ENCODE measurements around the gene SRC. TPM values are rescaled to one million over a fixed set of nuclear protein-coding genes. Genes with fewer than 3 reads are reported as not detected.

The SRC gene
- total and polyA plus RNA-seq, 2 of the 8 experiments (the other 6 are each of a cell fraction or from before 2014, with no cell fraction given), result 27.6 to 28.8 TPM

DNA sequence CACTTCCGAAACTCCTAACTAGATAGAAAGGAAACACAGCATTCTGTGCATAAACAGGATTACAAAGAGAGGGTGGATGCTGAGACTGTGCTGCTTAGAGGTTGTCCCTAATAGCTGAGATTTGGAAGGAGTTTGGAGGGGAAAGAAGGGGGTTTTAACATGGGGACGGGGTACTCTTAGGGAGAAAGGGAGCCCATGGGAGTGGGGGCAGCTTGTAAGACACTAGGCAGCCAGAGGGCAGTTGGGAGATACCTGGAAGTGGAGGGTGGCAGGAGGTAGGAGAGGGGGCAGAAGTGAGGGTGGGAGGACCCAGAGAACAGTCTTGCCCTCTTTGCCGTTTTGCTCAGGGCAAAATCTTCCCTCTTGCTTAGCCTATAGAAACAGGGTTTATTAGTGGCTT is 40.1 kb upstream of the SRC start (continued):
- TF ChIP-seq, protein P1, sequence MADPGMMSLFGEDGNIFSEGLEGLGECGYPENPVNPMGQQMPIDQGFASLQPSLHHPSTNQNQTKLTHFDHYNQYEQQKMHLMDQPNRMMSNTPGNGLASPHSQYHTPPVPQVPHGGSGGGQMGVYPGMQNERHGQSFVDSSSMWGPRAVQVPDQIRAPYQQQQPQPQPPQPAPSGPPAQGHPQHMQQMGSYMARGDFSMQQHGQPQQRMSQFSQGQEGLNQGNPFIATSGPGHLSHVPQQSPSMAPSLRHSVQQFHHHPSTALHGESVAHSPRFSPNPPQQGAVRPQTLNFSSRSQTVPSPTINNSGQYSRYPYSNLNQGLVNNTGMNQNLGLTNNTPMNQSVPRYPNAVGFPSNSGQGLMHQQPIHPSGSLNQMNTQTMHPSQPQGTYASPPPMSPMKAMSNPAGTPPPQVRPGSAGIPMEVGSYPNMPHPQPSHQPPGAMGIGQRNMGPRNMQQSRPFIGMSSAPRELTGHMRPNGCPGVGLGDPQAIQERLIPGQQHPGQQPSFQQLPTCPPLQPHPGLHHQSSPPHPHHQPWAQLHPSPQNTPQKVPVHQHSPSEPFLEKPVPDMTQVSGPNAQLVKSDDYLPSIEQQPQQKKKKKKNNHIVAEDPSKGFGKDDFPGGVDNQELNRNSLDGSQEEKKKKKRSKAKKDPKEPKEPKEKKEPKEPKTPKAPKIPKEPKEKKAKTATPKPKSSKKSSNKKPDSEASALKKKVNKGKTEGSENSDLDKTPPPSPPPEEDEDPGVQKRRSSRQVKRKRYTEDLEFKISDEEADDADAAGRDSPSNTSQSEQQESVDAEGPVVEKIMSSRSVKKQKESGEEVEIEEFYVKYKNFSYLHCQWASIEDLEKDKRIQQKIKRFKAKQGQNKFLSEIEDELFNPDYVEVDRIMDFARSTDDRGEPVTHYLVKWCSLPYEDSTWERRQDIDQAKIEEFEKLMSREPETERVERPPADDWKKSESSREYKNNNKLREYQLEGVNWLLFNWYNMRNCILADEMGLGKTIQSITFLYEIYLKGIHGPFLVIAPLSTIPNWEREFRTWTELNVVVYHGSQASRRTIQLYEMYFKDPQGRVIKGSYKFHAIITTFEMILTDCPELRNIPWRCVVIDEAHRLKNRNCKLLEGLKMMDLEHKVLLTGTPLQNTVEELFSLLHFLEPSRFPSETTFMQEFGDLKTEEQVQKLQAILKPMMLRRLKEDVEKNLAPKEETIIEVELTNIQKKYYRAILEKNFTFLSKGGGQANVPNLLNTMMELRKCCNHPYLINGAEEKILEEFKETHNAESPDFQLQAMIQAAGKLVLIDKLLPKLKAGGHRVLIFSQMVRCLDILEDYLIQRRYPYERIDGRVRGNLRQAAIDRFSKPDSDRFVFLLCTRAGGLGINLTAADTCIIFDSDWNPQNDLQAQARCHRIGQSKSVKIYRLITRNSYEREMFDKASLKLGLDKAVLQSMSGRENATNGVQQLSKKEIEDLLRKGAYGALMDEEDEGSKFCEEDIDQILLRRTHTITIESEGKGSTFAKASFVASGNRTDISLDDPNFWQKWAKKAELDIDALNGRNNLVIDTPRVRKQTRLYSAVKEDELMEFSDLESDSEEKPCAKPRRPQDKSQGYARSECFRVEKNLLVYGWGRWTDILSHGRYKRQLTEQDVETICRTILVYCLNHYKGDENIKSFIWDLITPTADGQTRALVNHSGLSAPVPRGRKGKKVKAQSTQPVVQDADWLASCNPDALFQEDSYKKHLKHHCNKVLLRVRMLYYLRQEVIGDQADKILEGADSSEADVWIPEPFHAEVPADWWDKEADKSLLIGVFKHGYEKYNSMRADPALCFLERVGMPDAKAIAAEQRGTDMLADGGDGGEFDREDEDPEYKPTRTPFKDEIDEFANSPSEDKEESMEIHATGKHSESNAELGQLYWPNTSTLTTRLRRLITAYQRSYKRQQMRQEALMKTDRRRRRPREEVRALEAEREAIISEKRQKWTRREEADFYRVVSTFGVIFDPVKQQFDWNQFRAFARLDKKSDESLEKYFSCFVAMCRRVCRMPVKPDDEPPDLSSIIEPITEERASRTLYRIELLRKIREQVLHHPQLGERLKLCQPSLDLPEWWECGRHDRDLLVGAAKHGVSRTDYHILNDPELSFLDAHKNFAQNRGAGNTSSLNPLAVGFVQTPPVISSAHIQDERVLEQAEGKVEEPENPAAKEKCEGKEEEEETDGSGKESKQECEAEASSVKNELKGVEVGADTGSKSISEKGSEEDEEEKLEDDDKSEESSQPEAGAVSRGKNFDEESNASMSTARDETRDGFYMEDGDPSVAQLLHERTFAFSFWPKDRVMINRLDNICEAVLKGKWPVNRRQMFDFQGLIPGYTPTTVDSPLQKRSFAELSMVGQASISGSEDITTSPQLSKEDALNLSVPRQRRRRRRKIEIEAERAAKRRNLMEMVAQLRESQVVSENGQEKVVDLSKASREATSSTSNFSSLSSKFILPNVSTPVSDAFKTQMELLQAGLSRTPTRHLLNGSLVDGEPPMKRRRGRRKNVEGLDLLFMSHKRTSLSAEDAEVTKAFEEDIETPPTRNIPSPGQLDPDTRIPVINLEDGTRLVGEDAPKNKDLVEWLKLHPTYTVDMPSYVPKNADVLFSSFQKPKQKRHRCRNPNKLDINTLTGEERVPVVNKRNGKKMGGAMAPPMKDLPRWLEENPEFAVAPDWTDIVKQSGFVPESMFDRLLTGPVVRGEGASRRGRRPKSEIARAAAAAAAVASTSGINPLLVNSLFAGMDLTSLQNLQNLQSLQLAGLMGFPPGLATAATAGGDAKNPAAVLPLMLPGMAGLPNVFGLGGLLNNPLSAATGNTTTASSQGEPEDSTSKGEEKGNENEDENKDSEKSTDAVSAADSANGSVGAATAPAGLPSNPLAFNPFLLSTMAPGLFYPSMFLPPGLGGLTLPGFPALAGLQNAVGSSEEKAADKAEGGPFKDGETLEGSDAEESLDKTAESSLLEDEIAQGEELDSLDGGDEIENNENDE (IDR thresholded peaks at IDR 0.05; ENCODE audit: insufficient replicate concordance, low read length), result no peak
- TF ChIP-seq BRCA1 (IDR thresholded peaks at IDR 0.05; ENCODE audit: low read depth, low read length), result no peak
- TF ChIP-seq GTF2F1 (IDR thresholded peaks at IDR 0.05; ENCODE audit: borderline replicate concordance, low read depth, low read length), result no peak
- no peak for TF ChIP-seq MAFK (IDR thresholded peaks at IDR 0.05; ENCODE audit: low read depth, low read length)
- no peak for TF ChIP-seq POLR2A (IDR thresholded peaks at IDR 0.05; ENCODE audit: control extremely low read depth in 1 of 2, low read depth in 2 of 2, low read length in 2 of 2)
- no peak for TF ChIP-seq RXRA (IDR thresholded peaks at IDR 0.05; ENCODE audit: insufficient read depth, low read depth, low read length)
- no peak for TF ChIP-seq EGR1 (IDR thresholded peaks at IDR 0.05; ENCODE audit: borderline replicate concordance, low read depth, low read length)
- TF ChIP-seq SRF (IDR thresholded peaks at IDR 0.05; ENCODE audit: low read depth, low read length), result no peak

All from H1 (cell line).